C4-2B (cell line): ENCODE data around the gene FGD6.

ENCODE experiments used
- ZFX ChIP-seq: fragments of 450-650 bp; IDR thresholded peaks from 2 replicates; pipeline ENCODE4 v1.6.1; 2017
- TF ChIP-seq, protein P1 (sequence below): fragments of 450-650 bp; conservative IDR thresholded peaks from 2 replicates; pipeline ENCODE4 v1.5.1; 2017; ENCODE audit warnings: mild to moderate bottlenecking

DNA sequence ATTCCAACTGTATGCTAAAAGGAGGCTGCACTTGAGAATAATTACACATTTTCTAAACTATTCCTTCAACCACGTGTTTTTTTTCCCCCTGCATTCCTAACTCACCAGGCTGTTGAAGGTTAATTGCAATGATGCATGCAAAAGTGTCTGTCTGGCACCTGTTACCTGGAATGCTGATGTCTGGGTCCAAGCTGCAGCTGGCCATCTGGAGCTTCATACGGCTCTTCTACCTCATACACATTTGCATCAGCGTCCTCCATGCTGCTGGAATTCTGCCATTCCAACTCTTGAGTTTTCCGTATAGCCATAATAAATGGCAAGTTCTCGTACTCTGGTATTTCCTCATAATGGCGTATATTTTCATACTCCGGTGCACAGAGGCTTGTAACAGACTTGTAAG is 8.6 kb downstream of the FGD6 start:
- TF ChIP-seq, protein P1, sequence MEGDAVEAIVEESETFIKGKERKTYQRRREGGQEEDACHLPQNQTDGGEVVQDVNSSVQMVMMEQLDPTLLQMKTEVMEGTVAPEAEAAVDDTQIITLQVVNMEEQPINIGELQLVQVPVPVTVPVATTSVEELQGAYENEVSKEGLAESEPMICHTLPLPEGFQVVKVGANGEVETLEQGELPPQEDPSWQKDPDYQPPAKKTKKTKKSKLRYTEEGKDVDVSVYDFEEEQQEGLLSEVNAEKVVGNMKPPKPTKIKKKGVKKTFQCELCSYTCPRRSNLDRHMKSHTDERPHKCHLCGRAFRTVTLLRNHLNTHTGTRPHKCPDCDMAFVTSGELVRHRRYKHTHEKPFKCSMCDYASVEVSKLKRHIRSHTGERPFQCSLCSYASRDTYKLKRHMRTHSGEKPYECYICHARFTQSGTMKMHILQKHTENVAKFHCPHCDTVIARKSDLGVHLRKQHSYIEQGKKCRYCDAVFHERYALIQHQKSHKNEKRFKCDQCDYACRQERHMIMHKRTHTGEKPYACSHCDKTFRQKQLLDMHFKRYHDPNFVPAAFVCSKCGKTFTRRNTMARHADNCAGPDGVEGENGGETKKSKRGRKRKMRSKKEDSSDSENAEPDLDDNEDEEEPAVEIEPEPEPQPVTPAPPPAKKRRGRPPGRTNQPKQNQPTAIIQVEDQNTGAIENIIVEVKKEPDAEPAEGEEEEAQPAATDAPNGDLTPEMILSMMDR, result no peak
- TF ChIP-seq ZFX, result no peak
